ENCODE measurements around the gene CACUL1.

The CACUL1 gene

GRCh38 chr10:118712080-118712479 is 42.7 kb downstream of the CACUL1 start:
- Histone ChIP-seq H3K27me3 (ENCODE audit: insufficient read depth, poor library complexity, severe bottlenecking) (no peaks in the 10 kb centered on the region), H3K4me1 (ENCODE audit: insufficient read depth, poor library complexity, severe bottlenecking) (no peaks in the 10 kb centered on the region), H3K27ac (ENCODE audit: poor library complexity, severe bottlenecking) (no peak overlapping the region), H3K4me3 (ENCODE audit: severe bottlenecking) (no peak overlapping the region), H3K36me3 (ENCODE audit: low read depth) (peaks cover 13% of the 10 kb centered on the region), H3K9me3 (ENCODE audit: severe bottlenecking) (no peaks in the 10 kb centered on the region)
- no peak for DNase-seq (ENCODE audit: low spot score)
- no peak for TF ChIP-seq CTCF (IDR thresholded peaks at IDR 0.05; ENCODE audit: poor library complexity, severe bottlenecking)
- ATAC-seq (ENCODE audit: low read depth): no peak

- Histone ChIP-seq H3K4me3 (ENCODE audit: severe bottlenecking) (no peak overlapping the region), H3K4me1 (ENCODE audit: insufficient read depth, poor library complexity, severe bottlenecking) (no peaks in the 10 kb centered on the region), H3K27ac (ENCODE audit: poor library complexity, severe bottlenecking) (no peak overlapping the region), H3K36me3 (ENCODE audit: low read depth) (peaks cover 26% of the 10 kb centered on the region), H3K27me3 (ENCODE audit: insufficient read depth, poor library complexity, severe bottlenecking) (no peaks in the 10 kb centered on the region), H3K9me3 (ENCODE audit: severe bottlenecking) (no peaks in the 10 kb centered on the region)
- ATAC-seq (ENCODE audit: low read depth) (no peak), DNase-seq (ENCODE audit: low spot score) (no peak)
- no peak for TF ChIP-seq CTCF (IDR thresholded peaks at IDR 0.05; ENCODE audit: poor library complexity, severe bottlenecking)
These were observed 44.3 kb downstream of the CACUL1 start for GRCh38 chr10:118710487-118710886.

DNA sequence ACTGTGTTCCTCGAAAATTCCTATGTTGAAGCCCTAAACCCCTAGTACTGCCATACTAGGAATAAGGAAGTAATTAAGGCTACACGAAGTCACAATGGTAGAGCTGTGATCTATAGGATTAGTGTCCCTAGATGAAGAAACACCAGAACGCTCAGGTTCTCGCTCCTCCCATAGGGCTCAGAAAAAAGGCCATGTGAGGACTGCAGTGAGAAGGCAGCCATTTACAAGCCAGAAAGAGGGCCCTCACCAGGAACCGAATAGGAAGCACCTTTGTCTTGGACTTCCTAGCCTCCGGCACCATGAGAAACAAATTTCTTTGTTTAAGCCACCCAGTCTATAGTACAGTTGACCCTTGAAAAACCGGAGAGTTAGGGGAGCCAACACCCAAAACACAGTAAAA is 46.2 kb downstream of the CACUL1 start:
- Histone ChIP-seq H3K27ac (ENCODE audit: poor library complexity, severe bottlenecking) (no peak overlapping the region), H3K4me1 (ENCODE audit: insufficient read depth, poor library complexity, severe bottlenecking) (peaks cover 7% of the 10 kb centered on the region), H3K4me3 (ENCODE audit: severe bottlenecking) (no peak overlapping the region), H3K36me3 (ENCODE audit: low read depth) (peaks cover 21% of the 10 kb centered on the region), H3K27me3 (ENCODE audit: insufficient read depth, poor library complexity, severe bottlenecking) (no peaks in the 10 kb centered on the region), H3K9me3 (ENCODE audit: severe bottlenecking) (no peaks in the 10 kb centered on the region)
- ATAC-seq (ENCODE audit: low read depth) (no peak), DNase-seq (ENCODE audit: low spot score) (no peak)
- TF ChIP-seq CTCF (IDR thresholded peaks at IDR 0.05; ENCODE audit: poor library complexity, severe bottlenecking): no peak

- Histone ChIP-seq H3K4me1 (ENCODE audit: insufficient read depth, poor library complexity, severe bottlenecking) (peaks cover 7% of the 10 kb centered on the region), H3K27ac (ENCODE audit: poor library complexity, severe bottlenecking) (no peak overlapping the region), H3K9me3 (ENCODE audit: severe bottlenecking) (no peaks in the 10 kb centered on the region), H3K4me3 (ENCODE audit: severe bottlenecking) (no peak overlapping the region), H3K27me3 (ENCODE audit: insufficient read depth, poor library complexity, severe bottlenecking) (no peaks in the 10 kb centered on the region), H3K36me3 (ENCODE audit: low read depth) (peaks cover 39% of the 10 kb centered on the region)
- no peak for TF ChIP-seq CTCF (IDR thresholded peaks at IDR 0.05; ENCODE audit: poor library complexity, severe bottlenecking)
- ATAC-seq (ENCODE audit: low read depth) (peak; percentile 23; the same call in 1 of the 3 replicates), DNase-seq (ENCODE audit: low spot score) (no peak)
These were observed 50.1 kb downstream of the CACUL1 start for GRCh38 chr10:118704711-118705110.

DNA sequence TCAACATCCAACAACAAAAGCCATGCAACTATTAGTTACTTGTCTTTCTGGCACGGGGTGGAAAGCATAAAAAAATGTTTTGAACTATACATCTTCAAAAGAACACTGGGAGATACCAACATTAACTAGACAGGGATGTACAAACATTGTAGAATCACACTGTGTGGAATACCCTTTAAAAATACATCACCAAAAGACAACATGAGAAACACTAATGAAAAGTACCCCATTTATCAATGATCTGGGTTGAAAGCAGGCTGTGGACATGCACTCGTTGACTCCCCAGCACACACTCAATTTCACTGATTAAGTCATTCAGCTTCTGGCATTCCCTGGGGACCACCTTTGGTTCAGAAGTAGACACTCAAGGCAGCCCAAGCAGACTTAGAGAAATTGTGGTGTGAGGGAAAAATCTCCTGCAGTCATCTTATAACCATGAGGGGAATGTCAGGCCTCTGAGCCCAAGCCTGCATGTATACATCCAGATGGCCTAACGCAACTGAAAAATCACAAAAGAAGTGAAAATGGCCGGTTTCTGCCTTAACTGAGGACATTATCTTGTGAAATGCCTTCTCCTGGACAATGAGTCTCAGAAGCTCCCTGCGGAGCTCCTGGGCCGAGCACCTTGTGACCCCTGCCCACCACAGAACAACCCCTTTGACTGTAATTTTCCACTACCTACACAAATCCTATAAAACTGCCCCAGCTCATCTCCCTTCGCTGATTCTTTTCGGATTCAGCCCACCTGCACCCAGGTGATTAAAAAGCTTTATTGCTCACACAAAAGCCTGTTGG is 53.0 kb downstream of the CACUL1 start:
- peaks cover 10% of the 10 kb centered on the region for H3K4me1 ChIP-seq (ENCODE audit: insufficient read depth, poor library complexity, severe bottlenecking)
- DNase-seq (ENCODE audit: low spot score): no peak
- ATAC-seq (ENCODE audit: low read depth): no peak
- no peak overlapping the region for H3K4me3 ChIP-seq (ENCODE audit: severe bottlenecking)
- no peaks in the 10 kb centered on the region for H3K9me3 ChIP-seq (ENCODE audit: severe bottlenecking)
- TF ChIP-seq CTCF (IDR thresholded peaks at IDR 0.05; ENCODE audit: poor library complexity, severe bottlenecking): no peak
- no peak overlapping the region for H3K27ac ChIP-seq (ENCODE audit: poor library complexity, severe bottlenecking)
- no peaks in the 10 kb centered on the region for H3K27me3 ChIP-seq (ENCODE audit: insufficient read depth, poor library complexity, severe bottlenecking)
- peaks cover 43% of the 10 kb centered on the region for H3K36me3 ChIP-seq (ENCODE audit: low read depth)
